NCI-H510A (cell line): Measurements from ENCODE around the gene FLT4.

Experiments
- DNase-seq: peaks from one replicate; lab custom pipeline; 2025; lab: John Stamatoyannopoulos, UW

Gene FLT4

GRCh38 chr5:180642181-180642775 is 7.1 kb downstream of the FLT4 start:
- no peak for DNase-seq

DNA sequence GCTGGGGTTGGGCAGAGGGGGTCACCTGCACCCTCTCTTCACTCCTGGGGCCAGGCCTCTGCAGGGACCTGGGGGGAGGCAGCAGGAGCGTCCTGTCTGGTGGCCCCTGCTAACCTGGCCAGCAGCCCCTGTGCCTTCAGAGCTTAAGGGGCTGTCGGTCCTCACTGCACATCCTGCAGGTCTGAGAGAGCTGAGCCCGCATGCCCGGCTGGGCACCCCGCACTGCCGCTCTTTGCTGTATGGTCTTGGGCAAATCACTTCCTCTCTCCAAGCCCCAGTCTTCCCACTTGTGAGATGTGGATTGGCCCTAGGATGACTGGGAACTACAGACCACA is 7.9 kb downstream of the FLT4 start:
- DNase-seq, result no peak

DNA sequence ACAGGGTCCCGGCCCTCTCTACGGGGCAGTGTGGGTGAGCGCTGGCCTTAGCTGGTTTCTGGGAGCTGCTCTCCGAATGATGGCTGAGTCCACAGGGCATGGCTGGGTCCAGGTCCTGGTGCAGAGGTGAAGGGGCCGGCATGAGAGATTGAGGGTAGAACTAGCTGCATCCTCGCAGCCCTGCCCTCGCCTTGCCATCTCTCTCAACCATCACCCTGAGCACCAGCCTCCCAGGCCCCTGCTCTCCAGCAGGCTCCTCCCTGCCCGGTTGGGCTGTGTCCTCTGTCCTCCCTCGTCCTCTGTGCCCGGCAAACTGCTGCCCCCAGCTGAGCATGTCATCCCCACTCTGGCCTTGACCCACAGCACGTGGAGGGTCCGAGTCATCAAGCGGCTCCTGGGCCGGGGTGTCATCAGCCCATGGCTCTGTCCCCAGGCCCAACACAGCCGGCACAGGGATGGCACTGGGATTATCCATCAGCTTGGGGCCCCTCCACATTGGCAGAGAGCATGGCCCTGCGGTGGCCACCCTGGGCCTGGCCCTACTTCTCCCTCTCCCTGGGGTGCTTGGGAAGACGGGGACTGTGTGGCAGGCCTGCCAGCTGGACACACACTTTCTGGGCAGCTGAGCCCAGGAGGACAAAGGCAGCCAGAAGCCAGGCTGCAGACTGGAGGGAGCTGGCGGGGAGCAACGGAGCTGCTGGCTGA is 8.4 kb downstream of the FLT4 start:
- no peak for DNase-seq

DNA sequence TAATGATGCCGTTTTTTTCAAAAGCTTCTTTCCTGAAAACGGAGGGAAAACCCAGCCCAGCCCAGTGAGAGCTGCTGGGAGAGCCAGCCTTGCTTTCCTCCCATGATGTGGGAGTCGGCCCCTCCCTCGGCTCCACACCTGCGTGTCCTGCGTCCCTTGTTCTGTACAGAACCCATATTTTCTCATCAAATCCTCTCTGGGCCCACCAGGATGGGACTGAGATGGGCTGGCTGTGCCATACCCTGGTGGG is 8.9 kb downstream of the FLT4 start:
- DNase-seq, result no peak

GRCh38 chr5:180639741-180640610 is 9.4 kb downstream of the FLT4 start:
- no peak for DNase-seq

DNA sequence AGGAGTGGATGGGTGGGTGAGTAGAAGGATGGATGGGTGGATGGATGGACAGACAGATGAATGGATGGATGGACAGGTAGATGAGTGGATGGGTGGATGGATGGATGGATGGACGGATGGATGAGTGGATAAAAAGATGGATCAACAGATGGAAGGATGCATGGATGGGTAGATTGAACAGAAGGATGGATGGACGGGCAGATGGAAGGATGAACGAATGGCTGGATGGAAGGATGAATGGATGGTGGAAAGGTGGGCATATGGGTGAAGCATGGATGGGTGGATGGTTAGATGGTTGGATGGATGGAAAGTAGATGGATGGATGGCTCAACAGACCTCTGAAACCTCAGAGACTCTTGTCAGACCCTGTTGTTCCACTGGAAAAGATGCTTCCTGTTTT is 10.1 kb downstream of the FLT4 start:
- DNase-seq, result no peak

- DNase-seq, result no peak
Observed at GRCh38 chr5:180637962-180638680, 11.3 kb downstream of the FLT4 start.

- DNase-seq, result no peak
Observed at GRCh38 chr5:180636403-180637075, 12.9 kb downstream of the FLT4 start.

DNA sequence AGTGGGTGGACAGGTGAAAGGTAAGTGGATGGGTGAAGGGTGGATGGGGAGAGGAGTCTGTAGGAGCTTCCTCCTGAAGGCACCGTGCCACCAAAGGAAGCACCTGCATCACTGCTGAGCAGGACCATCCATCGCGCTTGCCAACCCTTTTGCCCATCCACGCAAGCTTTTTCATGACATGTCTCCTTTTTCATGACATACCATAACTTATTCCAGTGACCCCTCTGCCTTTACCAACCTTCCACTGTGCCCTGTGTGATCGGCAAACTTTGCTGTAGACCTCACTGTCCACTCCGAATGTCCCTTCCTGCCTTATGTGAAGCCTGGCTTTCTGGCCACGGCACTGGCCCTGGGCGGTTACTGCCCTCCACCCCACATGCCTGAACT is 13.4 kb downstream of the FLT4 start:
- no peak for DNase-seq

GRCh38 chr5:180633283-180634177 is 15.9 kb downstream of the FLT4 start:
- no peak for DNase-seq

- DNase-seq, result no peak
Observed at GRCh38 chr5:180632768-180633167, 16.6 kb downstream of the FLT4 start.

DNA sequence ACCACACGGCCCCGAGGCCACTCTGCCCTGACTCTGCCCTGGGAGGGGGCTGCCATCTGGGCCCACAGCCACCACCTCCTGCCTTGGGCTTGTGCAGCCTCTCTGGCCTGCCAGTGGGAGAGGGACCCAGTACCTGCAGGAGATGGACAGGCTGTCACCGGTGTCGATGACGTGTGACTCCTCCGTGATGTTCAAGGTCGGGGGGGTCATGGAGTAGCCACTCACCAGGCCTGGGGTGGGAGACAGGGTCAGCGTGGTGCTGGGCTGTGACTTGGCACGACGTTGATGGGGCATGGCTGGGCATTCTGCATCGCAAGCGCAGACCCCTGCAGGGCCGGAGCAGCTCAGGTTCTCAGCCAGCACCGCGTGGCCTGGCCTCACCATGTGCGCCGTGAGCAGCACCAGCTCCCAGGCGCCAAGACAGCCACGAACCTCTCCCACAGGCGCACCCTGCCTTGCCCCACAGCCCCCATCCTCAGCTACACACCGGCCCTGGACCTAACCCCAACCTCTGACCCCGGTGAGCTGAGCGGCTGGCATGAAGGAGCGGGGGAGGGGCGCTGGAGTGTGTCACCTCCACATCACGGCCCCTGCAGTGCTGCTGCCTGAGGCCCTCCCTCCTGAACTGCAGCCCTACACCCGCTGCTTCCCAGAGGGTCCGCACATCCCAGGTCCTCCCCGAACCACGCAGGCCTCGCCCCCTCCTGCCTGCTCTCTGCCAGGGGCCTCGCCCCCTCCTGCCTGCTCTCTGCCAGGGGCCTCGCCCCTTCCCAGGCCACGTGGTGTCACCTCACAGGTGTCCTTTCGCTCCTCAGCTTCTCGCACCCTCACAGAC is 17.6 kb downstream of the FLT4 start:
- DNase-seq, result no peak

- DNase-seq, result no peak
Observed at GRCh38 chr5:180630426-180630825, 19.0 kb downstream of the FLT4 start.

DNA sequence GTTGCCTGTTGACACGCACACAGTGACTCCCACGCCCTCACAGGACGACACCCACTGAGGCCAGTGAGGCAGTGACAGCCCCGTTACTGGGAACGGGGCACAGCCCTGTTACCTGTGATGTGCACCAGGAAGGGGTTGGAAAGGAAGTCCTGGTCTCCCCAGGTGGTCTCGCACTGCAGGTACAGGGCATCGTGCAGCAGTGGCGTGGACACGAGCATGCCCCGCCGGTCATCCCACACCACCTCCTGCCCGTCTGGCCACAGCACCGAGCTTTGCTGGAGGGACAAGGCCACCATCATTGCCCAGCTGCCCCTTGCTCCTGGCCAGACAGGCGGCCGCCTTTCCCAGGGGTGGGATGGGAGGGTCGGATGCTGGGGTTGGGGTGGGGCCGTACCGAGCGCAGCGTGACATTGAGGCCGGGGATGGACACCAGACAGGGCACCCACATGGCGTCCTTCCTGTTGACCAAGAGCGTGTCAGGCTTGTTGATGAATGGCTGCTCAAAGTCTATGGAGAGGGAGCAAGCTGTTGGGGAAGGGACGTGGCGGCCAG is 19.5 kb downstream of the FLT4 start:
- DNase-seq, result no peak

GRCh38 chr5:180628827-180629750 is 20.3 kb downstream of the FLT4 start:
- no peak for DNase-seq

DNA sequence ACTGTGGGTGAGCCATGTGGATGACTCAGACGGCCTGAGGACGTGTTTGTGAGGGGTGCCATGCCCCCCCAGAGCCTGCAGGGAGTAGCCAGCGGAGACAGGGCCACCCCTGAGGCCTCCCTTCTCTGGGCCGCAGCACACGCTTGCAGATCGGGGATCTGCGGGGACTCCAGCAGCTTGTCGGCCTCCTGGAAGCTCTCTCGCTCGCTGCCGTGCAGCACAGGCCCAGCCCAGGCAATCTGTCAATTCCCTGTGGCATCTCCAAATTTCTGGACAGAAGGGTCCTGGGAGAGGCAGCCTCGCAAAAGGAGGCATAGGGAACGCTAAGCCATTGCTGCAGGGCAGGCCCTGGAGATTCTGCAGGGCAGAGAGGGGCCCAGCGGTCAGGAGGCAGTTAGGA is 21.2 kb downstream of the FLT4 start:
- DNase-seq, result no peak

GRCh38 chr5:180627386-180628120 is 21.8 kb downstream of the FLT4 start:
- DNase-seq, result no peak

- DNase-seq, result no peak
Observed at GRCh38 chr5:180626661-180627385, 22.6 kb downstream of the FLT4 start.
